T-helper 1 cell (primary cell): ENCODE results near the gene POC1B.

Experiments
- DNase-seq, 5 donors: peaks; one replicate each; pipeline ENCODE4 v3.0.0-alpha.2; 2012 to 2020

Gene POC1B

DNA sequence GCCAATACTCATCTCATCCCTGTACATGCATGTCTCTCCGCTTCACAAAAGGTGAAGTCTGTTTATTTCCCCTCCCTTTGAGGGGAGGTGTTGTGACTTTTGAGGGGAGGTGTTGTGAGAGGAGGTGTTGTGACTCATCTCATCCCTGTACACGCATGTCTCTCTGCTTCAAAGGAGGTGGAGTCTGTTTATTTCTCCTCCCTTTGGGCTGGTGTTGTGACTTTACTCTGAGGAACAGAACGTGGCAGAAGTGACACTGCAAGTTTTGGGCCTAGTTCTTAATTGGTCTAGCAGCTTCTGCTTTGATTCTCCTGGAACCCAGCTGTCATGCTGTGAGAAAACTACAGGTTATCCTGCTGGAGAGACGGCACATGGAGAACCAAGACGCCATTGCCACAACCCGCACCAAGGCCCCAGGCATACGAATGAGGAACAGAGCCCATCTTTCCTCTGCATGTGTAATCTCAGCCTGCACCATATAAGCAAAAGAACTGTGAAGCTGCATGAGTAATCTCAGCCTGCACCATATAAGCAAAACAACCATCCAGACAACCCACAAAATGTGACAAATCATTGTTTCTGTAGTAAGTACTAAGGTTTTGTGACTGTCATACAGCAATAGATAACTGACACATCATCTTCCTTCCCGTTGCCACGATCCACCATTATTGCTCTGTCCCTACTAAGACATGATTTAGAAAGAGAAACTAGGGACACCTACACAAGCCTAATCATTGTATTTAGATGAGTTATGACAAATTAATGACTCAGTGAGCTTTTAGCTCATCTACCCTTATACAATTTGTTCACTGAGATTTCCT is 31.2 kb downstream of the POC1B start:
- DNase-seq: peak in 1 of 5 donors; percentile 81

DNA sequence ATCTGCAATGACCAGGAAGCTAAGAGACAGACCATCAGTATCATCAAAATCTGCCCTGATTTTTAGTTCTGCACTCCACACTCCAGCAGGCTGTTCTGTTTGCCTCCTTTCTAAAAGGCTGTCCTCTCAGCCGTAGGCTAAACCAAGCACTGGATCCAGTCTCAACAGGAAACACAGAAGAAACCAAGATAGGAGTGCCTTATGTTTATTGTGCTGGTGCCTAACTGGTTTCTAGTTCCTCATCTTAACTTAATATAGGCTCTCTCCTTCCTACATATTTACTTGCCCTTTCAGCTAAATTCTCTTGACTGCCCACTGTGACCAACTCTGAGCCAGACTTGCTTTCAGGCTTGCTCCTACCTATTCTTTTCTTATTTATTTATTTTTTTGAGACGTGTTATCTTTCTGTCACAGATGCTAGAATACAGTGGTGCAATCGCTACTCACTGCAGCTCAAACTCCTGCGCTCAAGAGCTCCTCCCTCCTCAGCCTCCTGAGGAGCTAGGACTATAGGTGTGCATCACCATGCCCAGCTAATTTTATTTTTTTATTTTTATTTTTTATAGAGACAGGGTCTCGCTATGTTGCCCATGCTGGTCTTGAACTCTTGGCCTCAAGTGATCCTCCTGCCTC is 32.1 kb downstream of the POC1B start:
- DNase-seq: no peak

DNA sequence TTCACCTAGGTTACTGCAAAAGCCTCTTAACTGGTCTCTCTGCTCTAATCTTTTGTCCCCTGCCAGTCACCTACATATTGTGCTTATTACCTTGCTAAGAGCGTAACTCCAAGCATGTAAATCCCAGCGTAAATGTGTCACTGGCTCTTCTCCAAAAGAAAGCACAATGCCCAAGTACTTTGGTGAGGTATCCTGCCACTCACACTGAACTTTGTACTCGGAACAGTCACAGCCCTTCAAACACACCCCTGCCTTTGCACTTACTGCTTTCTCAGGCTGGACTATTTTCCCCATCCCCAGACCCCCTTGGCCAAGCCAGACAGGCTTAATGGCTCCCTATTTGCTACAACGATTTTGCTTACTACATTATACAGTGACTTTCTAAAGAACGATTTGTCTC is 33.0 kb downstream of the POC1B start:
- no peak for DNase-seq

- DNase-seq: no peak
These were observed 34.9 kb downstream of the POC1B start for GRCh38 chr12:89490922-89491321.

DNA sequence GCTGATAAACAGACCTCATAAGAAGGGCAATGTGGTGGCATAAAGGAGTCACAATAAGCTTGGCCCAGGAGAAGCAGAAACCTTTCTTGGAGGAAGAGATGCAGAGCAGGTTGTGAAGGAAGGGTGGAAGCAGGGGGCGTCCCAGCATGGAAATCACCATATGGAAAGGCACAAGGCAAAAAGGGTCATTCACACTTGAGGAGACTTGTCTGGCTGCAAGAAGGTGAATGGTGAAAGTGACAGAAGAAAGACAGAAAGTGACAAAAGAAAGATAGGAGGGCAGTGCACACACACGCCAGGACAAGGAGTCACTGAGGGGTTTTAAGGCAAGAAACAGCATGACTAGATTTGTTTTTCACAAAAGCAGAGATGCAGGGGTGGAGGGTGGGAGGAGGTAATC is 39.6 kb downstream of the POC1B start:
- no peak for DNase-seq

- no peak for DNase-seq
These were observed 41.4 kb downstream of the POC1B start for GRCh38 chr12:89484470-89484869.

GRCh38 chr12:89481213-89481914 is 44.5 kb downstream of the POC1B start:
- DNase-seq: no peak

- no peak for DNase-seq
These were observed 45.9 kb downstream of the POC1B start for GRCh38 chr12:89479982-89480381.

DNA sequence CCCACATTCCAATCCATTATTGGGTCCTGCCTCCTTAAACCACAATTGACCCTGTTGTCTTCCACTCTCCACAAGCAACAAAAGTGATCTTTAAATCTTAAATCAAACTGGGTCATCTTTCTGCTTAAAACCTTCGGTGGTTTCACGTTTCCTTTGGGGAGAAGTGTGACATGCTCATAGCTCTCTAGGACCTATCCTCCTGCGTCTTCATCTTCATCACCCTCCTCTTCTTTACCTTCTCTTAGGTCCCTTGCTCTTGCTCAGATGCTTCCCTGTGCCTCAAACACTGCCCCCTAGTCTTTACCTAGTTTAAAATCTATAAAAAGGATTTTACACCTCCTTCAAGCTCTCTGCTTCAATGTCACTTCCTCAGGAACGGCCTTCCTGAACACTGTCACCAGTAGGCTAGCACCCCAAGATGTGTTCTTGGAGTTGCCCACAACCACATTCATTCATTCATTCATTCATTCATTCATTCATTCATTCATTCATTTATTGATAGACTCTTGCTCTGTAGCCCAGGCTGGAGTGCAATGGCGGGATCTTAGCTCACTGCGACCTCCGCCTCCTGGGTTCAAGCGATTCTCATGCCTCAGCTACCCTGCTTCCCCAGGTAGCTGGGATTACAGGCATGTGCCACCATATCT is 48.1 kb downstream of the POC1B start:
- DNase-seq: no peak

- DNase-seq: no peak
These were observed 48.8 kb downstream of the POC1B start for GRCh38 chr12:89476904-89477595.

- no peak for DNase-seq
These were observed 49.6 kb downstream of the POC1B start for GRCh38 chr12:89476232-89476631.

DNA sequence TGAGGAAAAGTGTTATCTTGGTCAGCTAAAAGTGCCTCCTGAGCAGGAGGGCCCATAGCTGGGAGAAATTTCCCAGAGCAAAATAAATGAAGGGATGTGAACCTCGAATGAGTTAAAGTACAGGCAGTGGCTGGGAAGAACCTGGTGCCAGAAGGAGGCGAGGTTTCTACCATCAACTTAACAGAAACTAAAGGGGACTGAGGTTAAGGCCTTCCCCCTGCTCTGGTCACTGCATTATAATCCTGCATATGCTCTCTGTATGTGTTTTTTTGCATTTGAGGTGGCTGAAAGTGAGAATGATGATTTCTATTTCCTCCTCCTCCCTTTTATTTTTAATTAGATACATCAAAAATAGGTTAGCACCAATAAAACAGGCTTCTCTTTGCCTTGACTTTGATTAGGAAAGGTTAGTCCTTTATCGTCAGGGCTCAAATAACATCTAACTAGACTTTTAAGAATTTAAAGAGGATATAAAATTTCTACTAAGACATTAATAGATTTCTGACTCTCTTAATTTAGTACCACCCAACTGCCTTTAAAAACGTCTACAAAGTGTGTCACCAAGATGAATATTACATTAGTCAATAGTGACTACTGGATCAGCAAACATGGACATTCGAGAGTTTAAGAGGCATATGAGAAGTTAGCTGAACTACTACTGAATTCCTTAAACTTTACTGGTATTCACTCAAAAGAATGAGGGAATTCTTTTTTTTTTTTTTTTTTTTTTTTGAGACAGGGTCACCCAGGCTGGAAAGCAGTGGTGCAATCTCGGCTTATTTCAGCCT is 50.5 kb downstream of the POC1B start:
- no peak for DNase-seq

DNA sequence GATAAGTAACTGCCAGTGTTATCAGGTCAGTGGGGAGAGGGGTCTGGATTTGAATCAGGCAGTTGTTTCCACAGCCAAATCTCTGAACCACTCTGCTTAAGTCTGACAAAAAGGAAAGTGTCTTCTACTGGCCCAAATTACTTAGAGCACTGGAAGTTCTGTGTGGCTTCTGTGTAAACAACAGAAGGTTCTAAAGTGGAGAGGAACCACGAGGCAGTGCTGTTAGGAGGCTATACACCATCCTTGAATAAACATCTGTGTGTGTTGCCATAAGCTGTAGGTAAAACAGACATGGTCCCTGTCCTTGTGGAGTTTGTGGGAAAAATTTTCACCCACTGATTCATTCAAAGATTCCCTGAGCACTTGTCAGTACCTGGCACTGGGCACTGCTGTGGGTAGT is 51.2 kb downstream of the POC1B start:
- peak in 1 of 5 donors; percentile 15 for DNase-seq

DNA sequence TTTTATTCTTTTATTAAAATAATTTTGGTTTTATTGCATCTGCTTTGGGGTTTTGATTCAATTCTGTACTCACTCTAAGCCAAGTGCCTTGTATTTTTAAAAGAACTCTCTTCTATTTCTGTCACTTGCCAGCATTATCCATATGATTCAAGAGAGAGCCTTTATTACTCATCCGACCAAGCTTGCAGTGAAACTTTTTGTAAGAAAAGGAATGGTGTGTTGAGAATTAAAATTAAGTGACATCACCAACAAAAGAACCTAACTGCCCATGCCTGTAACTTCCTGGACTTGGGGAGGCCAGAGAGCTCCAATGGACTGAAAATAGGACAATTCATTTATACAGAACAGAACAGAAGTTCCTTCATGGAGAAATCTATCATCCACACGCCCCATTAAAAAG is 53.3 kb downstream of the POC1B start:
- DNase-seq: peak in 1 of 5 donors; percentile 63

GRCh38 chr12:89470741-89471509 is 54.9 kb downstream of the POC1B start:
- peak in 1 of 5 donors; percentile 72 for DNase-seq

GRCh38 chr12:89469361-89469760 is 56.5 kb downstream of the POC1B start:
- peak in 1 of 5 donors; percentile 65 for DNase-seq

DNA sequence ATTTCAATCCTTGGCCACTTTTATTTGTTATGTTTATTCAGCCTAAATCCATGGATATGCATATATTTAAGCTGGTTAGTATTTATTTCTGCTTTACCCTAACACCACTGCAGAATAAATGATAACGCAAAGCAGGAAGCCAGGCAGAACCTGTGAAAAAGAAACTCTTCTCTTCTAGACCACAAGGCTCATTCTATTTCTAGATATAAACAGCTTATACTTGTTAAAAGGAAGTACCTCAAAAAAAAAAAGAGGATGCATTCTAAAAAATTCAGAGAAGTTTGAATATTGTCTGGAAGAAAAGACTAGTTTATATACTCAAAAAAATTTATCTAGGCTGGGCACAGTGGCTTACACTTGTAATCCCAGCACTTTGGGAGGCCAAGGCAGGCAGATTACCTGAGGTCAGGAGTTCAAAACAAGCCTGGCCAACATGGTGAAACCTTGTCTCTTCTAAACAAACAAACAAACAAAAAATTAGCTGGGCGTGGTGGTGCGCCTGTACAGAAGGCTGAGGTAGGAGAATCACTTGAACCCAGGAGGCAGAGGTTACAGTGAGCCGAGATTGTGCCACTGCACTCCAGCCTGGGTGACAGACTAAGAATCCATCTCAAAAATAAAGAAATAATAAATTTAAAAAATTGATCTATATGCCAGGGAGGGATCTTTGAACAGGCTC is 57.1 kb downstream of the POC1B start:
- peak in 1 of 5 donors; percentile 70 for DNase-seq

GRCh38 chr12:89468017-89468416 is 57.8 kb downstream of the POC1B start:
- DNase-seq: peak in 1 of 5 donors; percentile 70

- no peak for DNase-seq
These were observed 60.8 kb downstream of the POC1B start for GRCh38 chr12:89464974-89465592.
